ENCODE results near the gene ETNPPL. TPM values are rescaled to one million over a fixed set of nuclear protein-coding genes. Genes with fewer than 3 reads are reported as not detected.

Gene ETNPPL
- total and polyA plus RNA-seq, 5 donors: 2.9 to 9.7 (median 7.0) TPM

GRCh38 chr4:108758498-108758897 is 4.4 kb downstream of the ETNPPL start:
- H3K9me3 ChIP-seq (ENCODE audit: control insufficient read depth, low read length): no peaks in the 10 kb centered on the region

DNA sequence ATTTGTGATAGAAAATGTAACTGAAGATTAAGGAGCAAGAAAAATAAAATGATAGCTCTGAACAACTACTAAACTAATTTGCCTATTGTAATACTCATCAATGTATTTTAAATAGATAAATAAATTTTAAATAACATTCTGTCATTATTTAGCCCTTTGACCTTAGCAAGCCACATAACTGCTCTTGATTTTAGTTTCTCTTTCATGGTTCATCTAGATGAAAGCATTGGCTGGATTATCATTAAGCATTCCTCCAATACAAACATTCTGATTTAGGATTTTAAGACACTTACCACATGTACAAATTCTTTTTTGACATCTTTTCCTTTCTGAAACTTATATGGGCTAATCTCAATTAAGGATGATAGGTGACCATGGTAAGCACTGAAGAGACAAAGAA is 8.5 kb downstream of the ETNPPL start:
- DNase-seq: no peak
- Histone ChIP-seq H3K4me1 (ENCODE audit: control insufficient read depth, insufficient read depth, low read length) (no peaks in the 10 kb centered on the region), H3K9me3 (ENCODE audit: control insufficient read depth, low read length) (no peaks in the 10 kb centered on the region), H3K27ac (ENCODE audit: low read length) (no peak overlapping the region), H3K27me3 (ENCODE audit: control insufficient read depth, insufficient read depth) (no peaks in the 10 kb centered on the region), H3K4me3 (ENCODE audit: low read length) (no peak overlapping the region)
- intact Hi-C loops (cut with DNase I): no loop called here
- ATAC-seq: no peak

More at GRCh38 chr4:108758498-108758897, 4.4 kb downstream of the ETNPPL start:
- H3K4me3 ChIP-seq (ENCODE audit: low read length): no peak overlapping the region
- intact Hi-C loops (cut with DNase I): no loop called here
- no peak overlapping the region for H3K27ac ChIP-seq (ENCODE audit: low read length)
- 95% methylated on average over 9 of the region's 9 CpGs for WGBS
- ATAC-seq: no peak
- no peak for DNase-seq
- no peaks in the 10 kb centered on the region for H3K27me3 ChIP-seq (ENCODE audit: control insufficient read depth, insufficient read depth)
- no peaks in the 10 kb centered on the region for H3K4me1 ChIP-seq (ENCODE audit: control insufficient read depth, insufficient read depth, low read length)

DNA sequence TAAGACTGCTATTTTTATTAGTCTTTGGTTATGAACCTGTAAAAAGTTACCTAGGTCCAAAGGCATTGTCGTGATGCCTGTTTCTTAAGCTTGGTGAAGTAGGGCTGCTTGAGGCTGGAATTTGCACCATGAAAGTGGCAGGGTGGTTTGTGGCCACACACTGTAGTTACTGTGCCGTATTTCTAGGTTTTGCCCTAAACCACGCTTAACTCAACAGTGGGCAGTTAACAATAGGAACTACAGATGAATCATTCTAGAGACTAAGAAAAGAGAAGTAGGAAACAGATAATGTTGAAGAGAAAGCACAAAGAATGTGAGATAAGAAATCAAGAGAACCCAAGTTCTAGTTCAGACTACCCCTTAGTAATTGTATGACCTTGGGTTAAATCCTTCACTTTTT is 11.5 kb downstream of the ETNPPL start:
- intact Hi-C loops (cut with DNase I): no loop called here
- DNase-seq (no peak), ATAC-seq (no peak)
- Histone ChIP-seq H3K4me3 (ENCODE audit: low read length) (no peak overlapping the region), H3K27me3 (ENCODE audit: control insufficient read depth, insufficient read depth) (no peaks in the 10 kb centered on the region), H3K9me3 (ENCODE audit: control insufficient read depth, low read length) (no peaks in the 10 kb centered on the region), H3K4me1 (ENCODE audit: control insufficient read depth, insufficient read depth, low read length) (no peaks in the 10 kb centered on the region), H3K27ac (ENCODE audit: low read length) (no peak overlapping the region)
- 77% methylated on average over 3 of the region's 3 CpGs for WGBS

DNA sequence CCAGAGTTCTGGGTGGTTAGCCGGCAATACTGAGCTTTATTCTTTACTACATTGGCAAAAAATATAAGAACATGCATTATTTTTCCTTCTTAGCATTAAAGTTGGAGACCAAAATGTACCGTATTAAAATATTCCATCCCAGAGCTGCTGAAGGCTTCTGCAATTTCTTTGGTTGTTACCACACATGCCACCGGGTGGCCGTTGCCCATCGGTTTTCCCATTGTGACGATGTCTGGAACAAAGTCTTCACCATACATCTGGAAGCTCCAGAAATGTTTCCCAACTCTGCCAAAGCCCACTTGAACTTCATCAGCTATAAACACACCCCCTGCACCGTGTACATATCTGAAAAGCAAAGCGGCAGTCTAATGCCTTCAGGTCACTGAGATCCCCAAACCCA is 13.7 kb downstream of the ETNPPL start:
- H3K27me3 ChIP-seq (ENCODE audit: control insufficient read depth, insufficient read depth): no peaks in the 10 kb centered on the region
- 85% methylated on average over 8 of the region's 8 CpGs for WGBS
- H3K4me1 ChIP-seq (ENCODE audit: control insufficient read depth, insufficient read depth, low read length): no peaks in the 10 kb centered on the region
- ATAC-seq (no peak), DNase-seq (no peak)
- no peak overlapping the region for H3K4me3 ChIP-seq (ENCODE audit: low read length)
- no peak overlapping the region for H3K27ac ChIP-seq (ENCODE audit: low read length)
- H3K9me3 ChIP-seq (ENCODE audit: control insufficient read depth, low read length): no peaks in the 10 kb centered on the region
- intact Hi-C loops (cut with DNase I): no loop called here

DNA sequence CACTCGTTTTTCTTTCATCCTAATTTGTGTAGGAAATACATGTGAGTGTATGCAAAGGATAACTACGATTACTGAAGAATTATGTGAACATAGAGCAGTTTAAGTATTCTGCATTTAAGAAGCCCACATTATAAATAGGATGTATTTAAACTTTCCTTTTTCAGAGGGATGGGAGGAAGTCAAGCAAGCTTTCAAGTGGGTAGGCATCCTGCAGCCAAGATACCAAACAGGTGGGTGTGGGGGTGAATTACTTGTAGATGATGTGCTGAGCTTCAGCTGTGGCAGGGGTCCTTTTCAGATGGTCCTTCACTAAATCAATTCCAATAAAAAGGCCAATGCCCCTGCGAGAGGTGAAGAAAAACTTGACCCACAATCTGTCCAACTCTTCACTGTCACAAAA is 16.3 kb downstream of the ETNPPL start:
- DNase-seq (no peak), ATAC-seq (no peak)
- Histone ChIP-seq H3K4me3 (ENCODE audit: low read length) (no peak overlapping the region), H3K27me3 (ENCODE audit: control insufficient read depth, insufficient read depth) (no peaks in the 10 kb centered on the region), H3K4me1 (ENCODE audit: control insufficient read depth, insufficient read depth, low read length) (no peaks in the 10 kb centered on the region), H3K9me3 (ENCODE audit: control insufficient read depth, low read length) (no peaks in the 10 kb centered on the region), H3K27ac (ENCODE audit: low read length) (no peak overlapping the region)
- 86% methylated on average over 3 of the region's 3 CpGs for WGBS
- intact Hi-C loops (cut with DNase I): no loop called here

DNA sequence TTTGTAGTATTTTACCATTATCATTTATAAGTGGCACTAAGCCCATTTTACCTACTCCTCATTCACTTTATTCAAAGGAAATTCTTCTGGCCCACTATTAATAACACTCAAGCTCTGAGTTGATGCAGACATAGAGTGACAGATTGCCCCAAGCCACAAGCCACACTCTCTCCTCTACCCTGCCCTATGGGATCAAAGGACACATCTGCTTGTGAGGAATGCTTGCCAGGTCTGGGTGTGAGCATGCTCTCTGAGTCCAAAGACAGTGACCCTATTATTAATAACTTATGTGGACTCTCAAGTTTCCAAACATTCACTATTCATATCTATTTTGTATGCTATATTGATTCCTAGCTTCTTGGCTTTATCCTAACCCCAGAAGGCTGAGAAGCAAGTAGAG is 18.5 kb downstream of the ETNPPL start:
- Histone ChIP-seq H3K9me3 (ENCODE audit: control insufficient read depth, low read length) (no peaks in the 10 kb centered on the region), H3K27ac (ENCODE audit: low read length) (no peak overlapping the region), H3K27me3 (ENCODE audit: control insufficient read depth, insufficient read depth) (no peaks in the 10 kb centered on the region), H3K4me3 (ENCODE audit: low read length) (no peak overlapping the region), H3K4me1 (ENCODE audit: control insufficient read depth, insufficient read depth, low read length) (no peaks in the 10 kb centered on the region)
- DNase-seq: no peak
- intact Hi-C loops (cut with DNase I): no loop called here
- no peak for ATAC-seq

DNA sequence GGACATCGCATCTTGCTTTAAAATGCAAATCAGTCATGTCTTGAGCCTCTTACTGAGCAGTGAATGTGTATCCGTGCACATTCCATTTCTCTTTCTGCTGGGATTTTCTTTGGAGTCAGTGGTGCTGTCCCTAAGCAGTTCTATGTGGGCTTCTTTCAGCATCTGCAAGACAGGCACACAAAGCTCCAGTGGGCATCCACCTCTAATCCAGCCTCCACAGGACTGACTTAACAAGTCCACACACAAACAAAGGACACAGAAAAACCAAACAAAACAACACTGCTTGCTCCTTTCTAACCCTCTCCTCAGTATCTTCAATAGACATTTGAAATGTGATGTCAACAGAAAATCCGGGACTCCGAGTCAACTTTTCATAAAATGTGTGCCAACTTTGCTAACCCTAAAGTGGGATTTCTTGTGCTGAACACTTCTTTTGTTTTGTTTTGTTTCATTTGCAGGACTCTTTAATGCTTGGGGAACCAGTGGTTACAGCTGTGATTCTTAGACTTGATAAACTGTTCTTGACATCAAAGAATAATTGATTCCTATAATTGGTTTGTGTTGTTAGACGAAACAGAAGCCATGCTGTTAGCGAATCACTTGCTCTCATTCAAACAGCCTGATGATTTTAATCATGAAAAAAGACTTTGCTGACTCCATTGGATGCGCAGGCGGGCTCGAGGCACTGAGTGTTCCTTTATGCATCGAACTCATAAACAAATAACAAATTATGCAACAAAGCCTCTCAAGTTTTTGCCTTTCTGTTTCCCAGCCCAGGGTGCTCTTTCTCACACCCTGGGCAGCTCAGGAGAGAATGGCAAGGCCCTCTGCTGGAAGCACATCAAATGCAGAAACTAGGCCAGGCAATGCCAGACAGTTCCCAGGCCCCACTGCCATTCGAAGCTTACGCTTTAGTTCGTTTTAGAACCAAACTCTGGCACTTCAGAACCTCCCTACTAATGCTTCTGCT is 20.1 kb downstream of the ETNPPL start:
- intact Hi-C loops (cut with DNase I): no loop called here
- Histone ChIP-seq H3K4me1 (ENCODE audit: control insufficient read depth, insufficient read depth, low read length) (no peaks in the 10 kb centered on the region), H3K4me3 (ENCODE audit: low read length) (no peak overlapping the region), H3K27me3 (ENCODE audit: control insufficient read depth, insufficient read depth) (no peaks in the 10 kb centered on the region), H3K9me3 (ENCODE audit: control insufficient read depth, low read length) (no peaks in the 10 kb centered on the region), H3K27ac (ENCODE audit: low read length) (no peak overlapping the region)
- ATAC-seq (no peak), DNase-seq (no peak)
- WGBS: 72% methylated on average over 13 of the region's 13 CpGs

DNA sequence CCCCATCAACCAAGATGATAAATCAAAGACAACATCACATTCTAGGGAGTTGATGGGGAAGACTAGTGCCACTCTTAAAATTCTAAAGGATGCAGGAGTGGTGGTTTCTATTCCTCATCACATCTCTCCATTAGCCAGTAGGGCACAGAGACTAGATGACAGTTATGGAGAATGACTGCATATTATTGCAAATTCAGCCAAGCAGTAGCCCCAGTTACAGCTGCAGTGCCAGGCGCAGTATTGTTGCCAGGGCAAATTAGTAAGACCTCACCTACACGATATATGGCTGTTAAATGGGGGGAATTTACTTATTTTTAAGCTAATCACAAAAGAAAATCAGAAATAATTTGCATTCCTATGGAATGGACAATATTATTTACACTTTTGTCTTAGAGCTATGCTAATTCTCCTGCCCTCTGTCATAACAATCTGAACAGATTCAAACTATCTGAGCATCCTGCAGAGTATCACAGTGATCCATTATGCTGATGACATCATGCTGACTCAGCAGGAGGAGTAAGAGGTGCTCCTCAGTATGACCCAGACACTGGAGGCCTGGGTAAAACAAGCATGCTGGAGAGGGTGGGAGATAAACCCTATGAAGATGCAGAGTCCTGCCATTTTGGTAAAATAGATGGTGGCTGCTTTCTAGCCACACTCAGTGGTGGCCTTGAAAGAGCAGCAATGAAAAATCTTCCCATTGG is 24.7 kb downstream of the ETNPPL start:
- H3K27me3 ChIP-seq (ENCODE audit: control insufficient read depth, insufficient read depth): no peaks in the 10 kb centered on the region
- ATAC-seq: no peak
- intact Hi-C loops (cut with DNase I): no loop called here
- WGBS: 90% methylated on average over 2 of the region's 2 CpGs
- no peaks in the 10 kb centered on the region for H3K9me3 ChIP-seq (ENCODE audit: control insufficient read depth, low read length)
- H3K4me1 ChIP-seq (ENCODE audit: control insufficient read depth, insufficient read depth, low read length): no peaks in the 10 kb centered on the region
- no peak overlapping the region for H3K27ac ChIP-seq (ENCODE audit: low read length)
- DNase-seq: no peak
- H3K4me3 ChIP-seq (ENCODE audit: low read length): no peak overlapping the region

DNA sequence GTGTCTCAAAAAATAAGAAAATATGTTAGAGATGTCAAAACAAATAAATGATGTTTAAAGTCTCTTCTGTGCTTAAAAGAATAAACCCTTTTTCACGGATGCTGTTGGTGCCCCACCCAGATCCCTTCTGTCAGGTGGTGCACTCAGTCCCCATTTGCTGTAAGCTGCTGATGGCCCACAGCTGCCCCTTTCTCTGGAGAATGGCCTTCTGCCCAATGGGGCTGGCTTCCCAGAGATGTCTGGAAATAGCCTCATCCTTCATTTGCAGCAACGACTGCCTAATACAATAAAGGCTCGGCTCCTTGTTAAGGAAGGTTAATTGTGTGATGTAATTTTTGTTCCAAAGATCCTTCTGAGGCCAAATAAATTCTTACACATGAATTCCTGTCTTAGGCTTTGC is 31.8 kb downstream of the ETNPPL start:
- no peak overlapping the region for H3K27ac ChIP-seq (ENCODE audit: low read length)
- DNase-seq (no peak), ATAC-seq (no peak)
- no peaks in the 10 kb centered on the region for H3K4me1 ChIP-seq (ENCODE audit: control insufficient read depth, insufficient read depth, low read length)
- H3K4me3 ChIP-seq (ENCODE audit: low read length): no peak overlapping the region
- intact Hi-C loops (cut with DNase I): no loop called here
- no peaks in the 10 kb centered on the region for H3K9me3 ChIP-seq (ENCODE audit: control insufficient read depth, low read length)
- H3K27me3 ChIP-seq (ENCODE audit: control insufficient read depth, insufficient read depth): no peaks in the 10 kb centered on the region
- 71% methylated on average over 3 of the region's 3 CpGs for WGBS

- 73% methylated on average over 1 of the region's 1 CpG for WGBS
- Histone ChIP-seq H3K4me1 (ENCODE audit: control insufficient read depth, insufficient read depth, low read length) (no peaks in the 10 kb centered on the region), H3K27ac (ENCODE audit: low read length) (no peak overlapping the region), H3K4me3 (ENCODE audit: low read length) (no peak overlapping the region), H3K9me3 (ENCODE audit: control insufficient read depth, low read length) (no peaks in the 10 kb centered on the region), H3K27me3 (ENCODE audit: control insufficient read depth, insufficient read depth) (no peaks in the 10 kb centered on the region)
- DNase-seq (no peak), ATAC-seq (no peak)
- intact Hi-C loops (cut with DNase I): no loop called here
Measured at GRCh38 chr4:108730579-108730978, 32.3 kb downstream of the ETNPPL start.

GRCh38 chr4:108729731-108730130 is 33.1 kb downstream of the ETNPPL start:
- ATAC-seq: no peak
- no peaks in the 10 kb centered on the region for H3K4me1 ChIP-seq (ENCODE audit: control insufficient read depth, insufficient read depth, low read length)
- no peak for DNase-seq
- no peaks in the 10 kb centered on the region for H3K9me3 ChIP-seq (ENCODE audit: control insufficient read depth, low read length)
- 94% methylated on average over 1 of the region's 1 CpG for WGBS
- intact Hi-C loops (cut with DNase I): no loop called here
- H3K27ac ChIP-seq (ENCODE audit: low read length): no peak overlapping the region
- H3K27me3 ChIP-seq (ENCODE audit: control insufficient read depth, insufficient read depth): no peaks in the 10 kb centered on the region
- no peak overlapping the region for H3K4me3 ChIP-seq (ENCODE audit: low read length)

All from right cardiac atrium (tissue), 5 donors.